Skeletal muscle tissue (tissue), 4 donors: ENCODE results near the gene ATP1B1. TPM values are rescaled to one million over a fixed set of nuclear protein-coding genes. Genes with fewer than 3 reads are reported as not detected.

Experiments used
- H3K27ac ChIP-seq: one replicate; pipeline ENCODE4 v1.7.0; 2013; ENCODE audit warnings: mild to moderate bottlenecking, low read depth, low read length, inconsistent platforms
- H3K27me3 ChIP-seq, 3 donors: one replicate each; pipeline ENCODE4 v1.7.0; 2013; ENCODE audit warnings: low read length in 3 of 3; ENCODE audit not compliant: control insufficient read depth in 3 of 3, insufficient read depth in 3 of 3
- H3K36me3 ChIP-seq, 3 donors: one replicate each; pipeline ENCODE4 v1.7.0; 2013; ENCODE audit warnings: low read length in 3 of 3; ENCODE audit not compliant: control insufficient read depth in 3 of 3, insufficient read depth in 3 of 3
- H3K4me1 ChIP-seq, 3 donors: one replicate each; pipeline ENCODE4 v1.7.0; 2013; ENCODE audit warnings: low read length in 3 of 3, mild to moderate bottlenecking in 3 of 3; ENCODE audit not compliant: control insufficient read depth in 3 of 3, insufficient read depth in 3 of 3
- H3K4me3 ChIP-seq, 3 donors: one replicate each; pipeline ENCODE4 v1.7.0; 2013; ENCODE audit warnings: low read length in 3 of 3
- H3K9ac ChIP-seq, 3 donors: one replicate each; pipeline ENCODE4 v1.7.0; 2013; ENCODE audit warnings: low read length in 3 of 3, mild to moderate bottlenecking in 3 of 3, moderate library complexity in 2 of 3, low read depth in 1 of 3
- H3K9me3 ChIP-seq, 3 donors: one replicate each; pipeline ENCODE4 v1.7.0; 2013; ENCODE audit warnings: low read length in 3 of 3; ENCODE audit not compliant: control insufficient read depth in 3 of 3
- total RNA-seq: library from RNA; depleted of rRNA; stranded (reverse); fragments of >200 nt; gene quantifications from one replicate; pipeline ENCODE4 v1.2.3, GENCODE V29; 2014
- donor health status: Osteomylitis.

The ATP1B1 gene
- total RNA-seq, 1 donor from 2014 or later: 16.7 TPM

DNA sequence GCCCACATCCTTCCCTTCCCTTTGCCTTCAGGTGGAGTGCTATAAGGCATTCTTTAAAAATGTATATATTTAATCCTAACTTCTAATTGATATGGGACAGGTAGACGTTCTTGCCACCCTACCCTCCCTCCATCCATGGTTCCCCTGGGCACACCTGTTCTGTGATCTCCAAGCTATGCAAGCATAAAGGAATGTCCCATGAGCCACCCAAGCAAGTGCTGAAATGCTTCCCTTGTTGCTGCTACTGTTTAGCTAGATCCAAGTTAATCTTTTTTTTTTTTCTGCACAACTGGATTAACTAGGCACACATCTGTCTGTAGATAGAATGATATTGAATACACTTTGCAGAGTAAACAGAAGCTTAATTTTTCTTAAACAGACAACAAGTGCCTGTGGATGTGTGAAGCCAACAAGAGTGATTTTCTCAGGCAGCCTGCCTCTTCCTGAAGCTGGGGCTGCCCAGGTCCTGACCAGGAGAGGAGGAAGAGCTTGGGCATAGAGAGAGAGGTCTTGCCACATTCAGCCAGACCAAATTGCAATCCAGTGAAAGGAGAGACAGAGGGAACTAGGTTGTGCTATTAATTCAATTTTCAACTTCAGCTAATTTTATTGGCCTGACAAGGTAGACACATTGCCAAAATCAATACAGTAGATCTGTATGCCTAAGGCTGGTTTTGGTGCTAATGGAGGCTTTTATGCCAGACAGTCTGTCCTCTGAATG, 28.2 kb upstream of the ATP1B1 start:
- H3K4me1 ChIP-seq: no peaks in the 10 kb centered on the region
- no peaks in the 10 kb centered on the region for H3K27me3 ChIP-seq
- no peak overlapping the region for H3K4me3 ChIP-seq
- H3K9me3 ChIP-seq: no peaks in the 10 kb centered on the region
- H3K9ac ChIP-seq: no peak overlapping the region
- H3K36me3 ChIP-seq: no peaks in the 10 kb centered on the region
- H3K27ac ChIP-seq: no peak overlapping the region

DNA sequence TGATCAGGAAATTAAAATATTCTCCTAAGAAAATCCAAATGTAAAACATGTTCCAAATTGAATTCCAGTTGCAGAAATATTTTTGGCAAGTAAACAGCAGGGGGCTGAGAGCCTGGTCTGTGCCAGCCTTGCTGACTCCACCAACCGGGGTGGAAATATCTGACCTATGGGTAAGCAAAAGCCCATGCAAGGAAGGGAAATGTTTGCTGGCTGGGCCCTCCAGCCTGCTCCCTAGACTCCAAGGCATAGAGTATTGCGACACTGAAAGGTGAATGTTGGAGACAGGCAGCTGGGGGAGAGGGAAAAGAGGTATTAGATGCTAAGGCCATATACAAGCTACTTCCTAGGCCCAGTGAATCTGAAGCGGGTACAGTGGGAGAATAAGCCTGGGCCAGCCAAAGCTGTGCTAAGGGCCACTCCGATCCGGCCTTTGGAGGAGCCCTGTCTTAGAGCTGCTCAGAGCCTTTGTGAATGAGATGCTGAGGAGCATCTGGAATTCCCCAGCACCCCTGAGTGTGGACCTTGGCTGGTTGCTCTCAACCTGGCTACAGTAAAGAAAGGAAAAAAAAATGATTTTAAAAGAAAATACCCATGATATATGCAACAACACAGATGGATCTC, 24.9 kb upstream of the ATP1B1 start:
- Histone ChIP-seq H3K27me3 (no peaks in the 10 kb centered on the region), H3K36me3 (no peaks in the 10 kb centered on the region), H3K27ac (no peak overlapping the region), H3K9ac (no peak overlapping the region), H3K4me1 (no peaks in the 10 kb centered on the region), H3K4me3 (no peak overlapping the region), H3K9me3 (no peaks in the 10 kb centered on the region)

DNA sequence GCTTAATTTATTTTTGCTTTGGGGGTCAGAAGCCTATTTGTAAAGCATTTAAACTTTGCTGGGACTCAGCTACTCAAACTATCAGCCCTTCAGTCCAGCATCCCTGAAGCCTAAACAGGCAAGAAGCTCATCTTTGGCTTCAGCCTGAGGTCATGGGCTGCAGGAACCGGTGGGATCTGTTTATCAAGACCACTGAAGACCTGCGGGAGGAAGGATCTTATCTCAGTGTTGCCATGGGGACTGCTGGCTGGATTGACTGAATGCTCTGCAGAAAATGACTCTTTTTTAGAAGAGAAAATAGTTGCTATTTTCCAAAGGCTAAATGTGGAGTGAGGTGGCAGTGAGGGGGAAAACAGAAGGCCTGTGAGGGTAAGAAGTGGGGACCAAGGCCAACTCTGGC, 20.6 kb upstream of the ATP1B1 start:
- H3K4me1 ChIP-seq: peaks cover 0 to 2% (median 0%) of the 10 kb centered on the region in 3 donors
- no peak overlapping the region for H3K9ac ChIP-seq
- H3K4me3 ChIP-seq: no peak overlapping the region
- H3K27me3 ChIP-seq: no peaks in the 10 kb centered on the region
- no peak overlapping the region for H3K27ac ChIP-seq
- H3K9me3 ChIP-seq: no peaks in the 10 kb centered on the region
- no peaks in the 10 kb centered on the region for H3K36me3 ChIP-seq

DNA sequence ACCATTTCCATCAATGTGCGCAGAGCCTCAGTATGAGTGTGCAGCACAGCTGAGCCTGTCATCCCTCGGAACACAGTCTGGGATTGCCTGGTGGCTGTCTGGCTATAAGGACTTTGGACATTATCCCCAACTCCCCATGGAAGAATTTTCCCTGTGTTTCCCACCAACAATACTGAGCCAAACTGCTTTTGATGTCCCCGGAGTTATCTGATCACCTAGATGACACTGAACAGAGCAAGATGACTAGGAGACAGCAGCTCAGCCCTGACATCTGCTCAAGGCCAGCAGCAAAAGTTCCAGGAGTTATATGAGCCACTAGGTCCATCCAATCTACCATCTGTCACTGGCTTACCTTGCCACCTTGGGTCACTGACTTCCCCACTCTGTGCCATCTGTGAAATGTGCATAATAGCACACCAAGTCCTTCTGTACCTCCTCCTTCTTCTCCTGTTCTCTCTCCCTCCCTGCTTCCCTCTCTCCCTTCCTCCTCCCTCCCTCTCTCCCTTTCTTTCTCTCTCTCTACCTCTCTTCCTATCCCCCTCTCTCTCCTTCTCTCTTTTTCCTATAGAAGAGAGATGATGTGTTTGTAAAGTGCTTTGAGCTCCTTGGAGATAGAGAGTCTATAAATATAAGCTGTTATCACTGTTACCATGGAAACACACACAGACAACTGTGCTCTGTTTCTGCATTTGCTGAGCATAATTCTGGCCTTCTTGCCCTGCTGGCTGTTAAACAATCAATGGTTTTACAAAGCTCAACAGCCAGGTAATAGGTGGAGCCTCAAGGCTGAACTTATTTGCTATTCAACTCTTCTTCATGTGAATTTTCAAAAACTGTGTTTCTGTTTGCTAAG, 19.7 kb upstream of the ATP1B1 start:
- H3K27ac ChIP-seq: no peak overlapping the region
- H3K4me1 ChIP-seq: peaks cover 0 to 4% (median 4%) of the 10 kb centered on the region in 3 donors
- no peaks in the 10 kb centered on the region for H3K36me3 ChIP-seq
- no peak overlapping the region for H3K9ac ChIP-seq
- no peaks in the 10 kb centered on the region for H3K27me3 ChIP-seq
- H3K4me3 ChIP-seq: no peak overlapping the region
- no peaks in the 10 kb centered on the region for H3K9me3 ChIP-seq

DNA sequence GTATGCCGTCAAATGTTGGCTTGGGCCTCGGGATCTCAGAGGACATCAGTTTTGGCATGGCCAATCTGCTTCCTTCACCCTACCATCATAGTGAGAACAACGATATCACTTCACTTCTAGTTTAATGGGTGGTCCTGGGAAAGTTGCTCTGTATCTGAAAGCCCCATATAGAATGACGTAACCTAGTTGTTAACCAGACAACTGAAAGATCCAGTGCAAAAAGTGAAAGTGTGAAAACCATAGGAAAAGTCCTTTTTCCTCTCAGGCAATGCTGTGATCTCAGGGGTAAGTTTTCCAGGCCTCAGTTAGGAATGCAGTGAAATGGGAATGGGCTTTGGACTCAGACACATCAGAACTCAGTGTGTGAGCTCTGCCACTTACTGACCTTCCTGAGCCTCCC, 18.6 kb upstream of the ATP1B1 start:
- no peaks in the 10 kb centered on the region for H3K9me3 ChIP-seq
- H3K4me1 ChIP-seq: peaks cover 0 to 5% (median 4%) of the 10 kb centered on the region in 3 donors
- H3K4me3 ChIP-seq: no peak overlapping the region
- H3K27me3 ChIP-seq: no peaks in the 10 kb centered on the region
- H3K9ac ChIP-seq: no peak overlapping the region
- H3K27ac ChIP-seq: no peak overlapping the region
- no peaks in the 10 kb centered on the region for H3K36me3 ChIP-seq

DNA sequence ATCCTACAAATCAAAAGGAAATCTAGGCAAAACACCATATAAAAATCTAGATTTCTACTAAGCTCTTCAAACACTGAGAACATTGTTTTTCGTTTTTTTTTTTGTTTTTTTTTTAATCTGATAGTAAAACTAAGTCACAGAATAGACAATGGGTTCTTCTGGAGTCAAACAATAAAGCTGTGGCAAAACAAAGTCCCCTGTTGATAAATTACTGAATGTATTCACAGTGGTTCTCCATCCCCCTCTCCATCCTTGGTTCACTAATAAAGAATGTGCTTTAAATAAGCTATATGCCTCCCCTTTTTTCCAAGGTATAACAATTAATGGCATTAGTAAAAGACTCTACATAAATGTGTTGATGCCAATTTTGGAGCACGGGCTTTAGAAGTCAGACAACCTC, 16.7 kb upstream of the ATP1B1 start:
- H3K4me3 ChIP-seq: no peak overlapping the region
- H3K36me3 ChIP-seq: no peaks in the 10 kb centered on the region
- peaks cover 0 to 5% (median 4%) of the 10 kb centered on the region in 3 donors for H3K4me1 ChIP-seq
- H3K9me3 ChIP-seq: no peaks in the 10 kb centered on the region
- no peaks in the 10 kb centered on the region for H3K27me3 ChIP-seq
- H3K9ac ChIP-seq: no peak overlapping the region
- no peak overlapping the region for H3K27ac ChIP-seq

DNA sequence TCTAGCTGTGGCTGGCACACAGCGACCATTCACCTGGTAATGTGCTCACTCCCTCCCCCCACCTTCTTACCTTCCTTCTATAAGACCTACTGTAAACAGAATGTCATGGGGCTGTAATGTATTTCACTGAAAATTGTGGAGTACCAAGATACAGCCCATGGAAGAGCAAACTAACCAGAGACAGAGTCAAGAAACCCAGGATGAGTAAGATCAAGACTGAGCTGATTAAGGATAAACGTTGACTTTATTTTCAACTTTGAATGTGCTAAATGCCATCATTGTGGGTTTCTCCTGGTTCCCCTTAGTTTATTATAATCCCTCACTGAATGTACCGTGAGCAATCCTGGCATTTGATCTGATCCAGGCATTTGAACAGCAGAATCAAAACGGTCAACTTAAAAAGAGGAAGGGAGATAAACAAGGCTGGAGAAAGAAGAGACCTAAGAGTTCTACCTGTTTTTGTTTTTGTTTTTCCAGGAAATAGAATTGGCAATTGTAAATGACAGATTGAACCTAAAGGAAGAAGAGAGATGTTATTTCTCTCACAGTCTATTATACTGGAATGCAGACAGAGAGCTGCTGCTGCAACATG, 16.1 kb upstream of the ATP1B1 start:
- no peaks in the 10 kb centered on the region for H3K36me3 ChIP-seq
- H3K27me3 ChIP-seq: no peaks in the 10 kb centered on the region
- no peak overlapping the region for H3K4me3 ChIP-seq
- no peak overlapping the region for H3K27ac ChIP-seq
- peaks cover 0 to 6% (median 5%) of the 10 kb centered on the region in 3 donors for H3K4me1 ChIP-seq
- H3K9ac ChIP-seq: no peak overlapping the region
- H3K9me3 ChIP-seq: no peaks in the 10 kb centered on the region

DNA sequence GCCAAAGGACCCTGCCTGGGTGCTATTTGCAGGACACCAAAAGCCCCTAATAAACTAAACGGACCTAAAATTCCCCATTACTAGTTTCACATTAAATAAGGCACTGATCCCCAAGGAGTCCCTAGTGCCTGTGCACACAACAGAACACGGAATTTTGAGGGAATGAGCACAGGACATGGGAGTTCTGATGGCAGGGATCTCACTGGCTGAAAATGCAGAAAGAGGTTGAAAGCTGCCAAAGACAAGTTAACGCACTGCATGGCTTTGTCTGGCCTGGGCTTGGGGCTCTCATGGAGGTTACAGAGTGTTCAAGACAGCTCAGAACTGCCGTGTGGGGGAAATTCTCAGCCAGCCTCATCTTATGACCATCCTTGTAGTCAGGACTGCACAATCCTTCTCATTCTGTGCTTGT, 15.6 kb upstream of the ATP1B1 start:
- peaks cover 0 to 7% (median 5%) of the 10 kb centered on the region in 3 donors for H3K4me1 ChIP-seq
- H3K27ac ChIP-seq: no peak overlapping the region
- no peak overlapping the region for H3K9ac ChIP-seq
- H3K27me3 ChIP-seq: no peaks in the 10 kb centered on the region
- H3K9me3 ChIP-seq: no peaks in the 10 kb centered on the region
- H3K36me3 ChIP-seq: no peaks in the 10 kb centered on the region
- H3K4me3 ChIP-seq: peak overlapping the region in 1 of 3 donors; percentile 15

DNA sequence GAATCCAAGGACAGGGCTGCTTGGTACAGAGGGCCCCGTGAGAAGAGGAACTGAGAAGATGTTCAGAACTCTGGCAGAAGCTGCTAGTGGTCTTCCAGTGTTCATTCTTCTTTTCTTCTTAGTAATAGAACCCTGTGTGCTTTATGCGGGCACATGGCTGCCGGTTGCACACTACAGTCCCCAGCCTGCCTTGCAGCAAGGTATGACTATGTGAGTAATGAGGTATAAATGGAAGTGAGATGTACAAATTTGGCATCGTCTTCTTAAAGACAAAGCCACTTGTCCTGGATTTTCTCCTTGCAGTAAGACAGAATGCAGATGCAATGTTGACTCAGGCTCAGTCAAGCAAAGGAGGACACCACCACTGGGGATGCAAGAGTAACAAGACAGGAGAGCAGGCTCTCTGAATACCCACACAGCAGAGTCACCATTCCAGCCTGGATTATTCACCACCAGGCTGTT, 15.0 kb upstream of the ATP1B1 start:
- H3K27me3 ChIP-seq: no peaks in the 10 kb centered on the region
- no peaks in the 10 kb centered on the region for H3K36me3 ChIP-seq
- H3K27ac ChIP-seq: no peak overlapping the region
- peaks cover 0 to 7% (median 5%) of the 10 kb centered on the region in 3 donors for H3K4me1 ChIP-seq
- no peaks in the 10 kb centered on the region for H3K9me3 ChIP-seq
- peak overlapping the region in 1 of 3 donors; percentile 10 for H3K9ac ChIP-seq
- no peak overlapping the region for H3K4me3 ChIP-seq
